Neural cell (in vitro differentiated cells): ENCODE data around the gene MYO18B. TPM values are rescaled to one million over a fixed set of nuclear protein-coding genes. Genes with fewer than 3 reads are reported as not detected.

ENCODE experiments used
- H2AFZ ChIP-seq: fragments of 200-600, 300-800 bp; sonication (generic), shearing (Covaris generic); 2 replicates; pipeline ENCODE4 v1.6.0; 2014; ENCODE audit warnings: low read depth, mild to moderate bottlenecking, antibody characterized with exemption, low read length, moderate library complexity
- H3F3A ChIP-seq: fragments of 200-600 bp; shearing (Covaris generic); 2 replicates; pipeline ENCODE4 v1.6.1; 2016; ENCODE audit warnings: mild to moderate bottlenecking, moderate library complexity, mixed read lengths, antibody characterized with exemption, low read length; ENCODE audit not compliant: insufficient read depth, poor library complexity, severe bottlenecking
- H3K27ac ChIP-seq: fragments of 200-600, 300-800 bp; sonication (generic), shearing (Covaris generic); 2 replicates; pipeline ENCODE4 v1.5.1; 2014; ENCODE audit warnings: mild to moderate bottlenecking, low read length, moderate library complexity
- H3K27me3 ChIP-seq: fragments of 300-800, 200-600 bp; sonication (generic), shearing (Covaris generic); 2 replicates; pipeline ENCODE4 v1.6.0; 2014; ENCODE audit warnings: mild to moderate bottlenecking, low read depth, low read length, moderate library complexity; ENCODE audit not compliant: insufficient read depth
- H3K36me3 ChIP-seq: fragments of 300-800, 200-600 bp; sonication (generic), shearing (Covaris generic); 2 replicates; pipeline ENCODE4 v1.5.1; 2014; ENCODE audit warnings: mild to moderate bottlenecking, antibody characterized with exemption, low read length, moderate library complexity; ENCODE audit not compliant: insufficient read depth
- H3K4me2 ChIP-seq: fragments of 300-800, 200-600 bp; sonication (generic), shearing (Covaris generic); 2 replicates; pipeline ENCODE4 v1.6.0; 2014; ENCODE audit warnings: mild to moderate bottlenecking, low read length
- H3K4me3 ChIP-seq: fragments of 300-800, 200-600 bp; sonication (generic), shearing (Covaris generic); 2 replicates; pipeline ENCODE4 v1.5.1; 2014; ENCODE audit warnings: mild to moderate bottlenecking, low read length, moderate library complexity
- H3K79me2 ChIP-seq: fragments of 200-600 bp; shearing (Covaris generic); replicated peaks from 2 replicates; pipeline ENCODE4 v1.6.0; 2014; ENCODE audit warnings: mild to moderate bottlenecking, low read length, moderate library complexity; ENCODE audit not compliant: insufficient read depth
- H3K9ac ChIP-seq: fragments of 300-800, 200-600 bp; sonication (generic), shearing (Covaris generic); 2 replicates; pipeline ENCODE4 v1.6.1; 2016; ENCODE audit warnings: mild to moderate bottlenecking, low read length, mixed read lengths
- H3K9me2 ChIP-seq: fragments of 200-600 bp; shearing (Covaris generic); 2 replicates; pipeline ENCODE4 v1.6.1; 2016; ENCODE audit warnings: mild to moderate bottlenecking, low read length, mixed read lengths; ENCODE audit not compliant: insufficient read depth
- H3K9me3 ChIP-seq: fragments of 200-600, 300-800 bp; sonication (generic), shearing (Covaris generic); 2 replicates; pipeline ENCODE4 v1.6.1; 2016; ENCODE audit warnings: mild to moderate bottlenecking, mixed run types, low read length, moderate library complexity, mixed read lengths
- H4K20me1 ChIP-seq: fragments of 200-600 bp; shearing (Covaris generic); 2 replicates; pipeline ENCODE4 v1.6.1; 2016; ENCODE audit warnings: mild to moderate bottlenecking, mixed run types; ENCODE audit not compliant: insufficient read depth
- EP300 ChIP-seq: fragments of 450-650 bp; conservative IDR thresholded peaks from 2 replicates; pipeline ENCODE4 v1.6.1; 2014; ENCODE audit warnings: antibody characterized with exemption, mild to moderate bottlenecking, moderate library complexity; ENCODE audit not compliant: poor library complexity, severe bottlenecking
- EZH2 ChIP-seq: fragments of 200-600, 300-800 bp; shearing (Covaris generic), sonication (generic); IDR thresholded peaks from 2 replicates; pipeline ENCODE4 v1.6.1; 2014; ENCODE audit warnings: antibody characterized with exemption, low read length, borderline replicate concordance, mild to moderate bottlenecking; ENCODE audit not compliant: insufficient read depth, poor library complexity, severe bottlenecking
- POLR2AphosphoS5 ChIP-seq: IDR thresholded peaks from 2 replicates; pipeline ENCODE4 v1.6.1; 2012
- RAD21 ChIP-seq: fragments of 450-650 bp; conservative IDR thresholded peaks from 2 replicates; pipeline ENCODE4 v1.6.1; 2014; ENCODE audit warnings: antibody characterized with exemption, mild to moderate bottlenecking, moderate library complexity
- SMC3 ChIP-seq: fragments of 450-650 bp; conservative IDR thresholded peaks from 2 replicates; pipeline ENCODE4 v1.6.1; 2014; ENCODE audit warnings: antibody characterized with exemption, mild to moderate bottlenecking, moderate library complexity; ENCODE audit not compliant: poor library complexity
- TAF1 ChIP-seq: IDR thresholded peaks from 2 replicates; pipeline ENCODE4 v1.6.1; 2012; ENCODE audit warnings: low read depth
- polyA plus RNA-seq: library from polyadenylated mRNA; depleted of rRNA; stranded (reverse); fragments of >200 nt; gene quantifications from 2 replicates; pipeline ENCODE4 v1.2.3, GENCODE V29; 2014
- TF ChIP-seq, protein P1 (sequence below): fragments of 450-650 bp; IDR thresholded peaks from 2 replicates; pipeline ENCODE4 v1.5.1; 2014; ENCODE audit warnings: antibody characterized with exemption, mild to moderate bottlenecking, moderate library complexity; ENCODE audit not compliant: poor library complexity, severe bottlenecking

The MYO18B gene
- polyA plus RNA-seq, 1 donor from 2014 or later: 0.71 TPM

DNA sequence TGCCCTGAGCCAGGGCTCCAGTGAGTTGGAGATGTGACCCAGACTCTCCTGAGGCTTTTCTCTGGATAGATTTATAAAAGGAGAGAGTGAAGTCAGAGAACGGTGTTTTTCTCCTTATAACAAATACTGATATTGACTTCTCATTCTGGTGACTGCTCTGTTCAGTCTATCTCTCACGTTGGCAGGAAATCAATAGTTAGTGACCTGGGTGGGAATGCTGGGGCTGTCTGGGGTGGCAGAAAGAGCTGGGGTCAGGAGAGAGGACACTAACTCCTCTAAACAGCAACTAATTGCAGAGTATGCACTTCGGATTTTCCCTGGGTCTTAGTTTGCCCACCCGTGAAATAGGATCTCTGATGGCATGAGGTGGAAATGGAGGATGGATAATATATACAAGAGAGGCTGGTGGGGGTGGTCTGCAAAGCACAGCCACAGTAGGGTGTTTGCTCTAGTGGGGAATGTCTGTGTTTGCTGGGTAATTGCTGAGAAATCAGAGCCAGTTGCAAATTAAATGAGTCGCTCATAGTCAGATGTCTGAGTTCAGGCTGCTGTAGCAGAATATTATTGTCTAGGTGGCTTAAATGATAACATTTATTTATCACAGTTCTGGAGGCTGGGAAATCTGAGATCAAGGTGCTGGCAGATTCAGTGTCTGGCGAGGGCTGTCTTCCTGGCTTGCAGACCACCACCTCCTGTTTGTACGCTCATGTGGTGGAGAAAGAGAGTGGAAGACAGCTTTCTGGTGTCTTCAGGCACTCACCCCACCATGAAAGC is 167.8 kb downstream of the MYO18B start:
- H3K4me2 ChIP-seq: no peak overlapping the region
- no peak overlapping the region for H3K9ac ChIP-seq
- H3K9me2 ChIP-seq: no peaks in the 10 kb centered on the region
- no peak overlapping the region for H3K27ac ChIP-seq
- H3F3A ChIP-seq: no peaks in the 10 kb centered on the region
- no peaks in the 10 kb centered on the region for H3K79me2 ChIP-seq
- H3K27me3 ChIP-seq: no peaks in the 10 kb centered on the region
- TF ChIP-seq POLR2AphosphoS5 (no peak), TAF1 (no peak)
- no peak overlapping the region for H3K4me3 ChIP-seq
- no peak overlapping the region for H2AFZ ChIP-seq
- no peaks in the 10 kb centered on the region for H3K9me3 ChIP-seq
- H3K36me3 ChIP-seq: no peaks in the 10 kb centered on the region
- no peaks in the 10 kb centered on the region for H4K20me1 ChIP-seq

DNA sequence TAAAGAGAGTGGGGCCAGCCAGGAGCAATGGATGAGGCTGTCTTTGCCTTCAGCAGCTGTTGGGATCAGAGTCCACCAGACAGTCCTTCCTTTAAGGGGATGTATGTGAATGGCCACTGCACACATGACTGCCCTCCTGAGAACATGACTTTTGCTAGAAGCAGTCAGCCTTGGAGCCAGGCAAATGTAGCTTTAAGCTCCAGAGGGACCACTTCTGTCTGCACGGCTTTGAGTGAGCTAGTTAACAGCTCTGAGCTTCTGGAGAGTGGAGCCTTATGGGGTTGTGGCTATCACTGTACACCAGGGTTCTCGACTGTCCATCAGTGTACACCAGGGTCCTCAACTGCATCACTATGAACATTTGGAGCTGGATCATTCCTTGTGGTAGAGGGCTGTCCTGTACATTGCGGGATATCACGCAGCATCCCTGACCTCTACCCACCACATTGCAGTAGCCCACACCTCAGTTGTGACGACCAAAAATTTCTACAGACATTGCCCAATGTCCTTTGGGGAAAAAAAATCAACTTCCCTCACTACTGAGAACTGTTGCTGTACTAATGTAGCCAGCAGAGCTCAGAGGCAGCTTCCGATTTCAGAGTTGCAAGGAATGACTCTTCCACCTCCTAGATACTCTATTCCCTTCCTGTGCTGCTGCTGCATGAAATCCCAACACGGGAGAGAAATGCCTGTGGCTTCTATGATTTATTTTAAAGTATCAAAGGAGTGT is 169.4 kb downstream of the MYO18B start:
- no peaks in the 10 kb centered on the region for H3K79me2 ChIP-seq
- no peaks in the 10 kb centered on the region for H3F3A ChIP-seq
- no peak for TF ChIP-seq POLR2AphosphoS5
- TF ChIP-seq, protein P1, sequence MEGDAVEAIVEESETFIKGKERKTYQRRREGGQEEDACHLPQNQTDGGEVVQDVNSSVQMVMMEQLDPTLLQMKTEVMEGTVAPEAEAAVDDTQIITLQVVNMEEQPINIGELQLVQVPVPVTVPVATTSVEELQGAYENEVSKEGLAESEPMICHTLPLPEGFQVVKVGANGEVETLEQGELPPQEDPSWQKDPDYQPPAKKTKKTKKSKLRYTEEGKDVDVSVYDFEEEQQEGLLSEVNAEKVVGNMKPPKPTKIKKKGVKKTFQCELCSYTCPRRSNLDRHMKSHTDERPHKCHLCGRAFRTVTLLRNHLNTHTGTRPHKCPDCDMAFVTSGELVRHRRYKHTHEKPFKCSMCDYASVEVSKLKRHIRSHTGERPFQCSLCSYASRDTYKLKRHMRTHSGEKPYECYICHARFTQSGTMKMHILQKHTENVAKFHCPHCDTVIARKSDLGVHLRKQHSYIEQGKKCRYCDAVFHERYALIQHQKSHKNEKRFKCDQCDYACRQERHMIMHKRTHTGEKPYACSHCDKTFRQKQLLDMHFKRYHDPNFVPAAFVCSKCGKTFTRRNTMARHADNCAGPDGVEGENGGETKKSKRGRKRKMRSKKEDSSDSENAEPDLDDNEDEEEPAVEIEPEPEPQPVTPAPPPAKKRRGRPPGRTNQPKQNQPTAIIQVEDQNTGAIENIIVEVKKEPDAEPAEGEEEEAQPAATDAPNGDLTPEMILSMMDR: no peak
- no peak for TF ChIP-seq SMC3
- TF ChIP-seq EP300: no peak
- TF ChIP-seq RAD21: no peak
- TF ChIP-seq TAF1: no peak

DNA sequence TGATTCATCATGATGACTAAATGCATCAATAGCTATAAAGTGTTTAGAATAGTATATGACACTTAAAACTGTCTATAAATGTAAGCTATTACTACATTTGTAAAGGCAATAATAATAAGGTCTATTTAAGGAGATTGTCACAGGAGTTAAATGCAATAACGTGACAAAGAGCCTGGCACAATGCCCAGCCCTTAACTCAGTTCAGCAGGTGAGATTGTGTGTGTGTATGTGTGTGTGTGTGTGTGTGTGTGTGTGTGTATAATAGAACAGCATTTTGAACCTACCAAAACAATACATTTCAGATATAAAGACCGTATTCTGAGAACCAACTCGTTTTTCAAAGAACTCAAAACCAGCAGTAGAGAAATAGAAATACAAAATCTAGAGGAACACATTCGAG is 177.5 kb downstream of the MYO18B start:
- no peak overlapping the region for H3K27ac ChIP-seq
- no peaks in the 10 kb centered on the region for H4K20me1 ChIP-seq
- H3K9ac ChIP-seq: no peak overlapping the region
- no peak overlapping the region for H2AFZ ChIP-seq
- H3K9me3 ChIP-seq: no peaks in the 10 kb centered on the region
- no peaks in the 10 kb centered on the region for H3K79me2 ChIP-seq
- no peak for TF ChIP-seq TAF1
- TF ChIP-seq, protein P1: no peak
- no peak for TF ChIP-seq EZH2
- H3K27me3 ChIP-seq: no peaks in the 10 kb centered on the region
- no peak overlapping the region for H3K4me2 ChIP-seq
- H3K9me2 ChIP-seq: no peaks in the 10 kb centered on the region
- no peaks in the 10 kb centered on the region for H3K36me3 ChIP-seq
- H3K4me3 ChIP-seq: no peak overlapping the region
- no peaks in the 10 kb centered on the region for H3F3A ChIP-seq

More for the DNA sequence above, 169.4 kb downstream of the MYO18B start:
- no peaks in the 10 kb centered on the region for H3K27me3 ChIP-seq
- H3K4me3 ChIP-seq: no peak overlapping the region
- H3K4me2 ChIP-seq: no peak overlapping the region
- H4K20me1 ChIP-seq: no peaks in the 10 kb centered on the region
- H3K9ac ChIP-seq: no peak overlapping the region
- H3K27ac ChIP-seq: no peak overlapping the region
- no peaks in the 10 kb centered on the region for H3K9me3 ChIP-seq
- no peak overlapping the region for H2AFZ ChIP-seq
- no peaks in the 10 kb centered on the region for H3K9me2 ChIP-seq
- H3K36me3 ChIP-seq: no peaks in the 10 kb centered on the region
